GM12875 (cell line): ENCODE data around the gene PRR18.

Source experiments
- H3K4me3 ChIP-seq: one replicate; pipeline ENCODE4 v1.5.1; 2011; ENCODE audit warnings: low read depth, low read length, control low read depth
- CTCF ChIP-seq: IDR thresholded peaks from 2 replicates; pipeline ENCODE4 v1.5.1; 2011; ENCODE audit warnings: low read depth, mild to moderate bottlenecking, control low read depth, inconsistent platforms, low read length, moderate library complexity, borderline replicate concordance; ENCODE audit not compliant: insufficient read depth

Gene PRR18

GRCh38 chr6:166262743-166263515, 45.3 kb downstream of the PRR18 start:
- TF ChIP-seq CTCF: no peak
- no peak overlapping the region for H3K4me3 ChIP-seq

GRCh38 chr6:166259296-166259977, 48.8 kb downstream of the PRR18 start:
- H3K4me3 ChIP-seq: no peak overlapping the region
- TF ChIP-seq CTCF: no peak

- no peak for TF ChIP-seq CTCF
- H3K4me3 ChIP-seq: no peak overlapping the region
These were observed 49.3 kb downstream of the PRR18 start for GRCh38 chr6:166258854-166259276.

GRCh38 chr6:166257911-166258318, 50.3 kb downstream of the PRR18 start:
- TF ChIP-seq CTCF: no peak
- H3K4me3 ChIP-seq: no peak overlapping the region
